DMS53 treated with DMSO at 0.1 percent for 48 hours (cell line): ENCODE results near the gene PARD3.

Experiments
- DNase-seq: peaks from one replicate; lab custom pipeline; 2025; ENCODE audit not compliant: unreplicated experiment; lab: John Stamatoyannopoulos, UW

PARD3 gene

GRCh38 chr10:34155812-34156211 is 659.3 kb downstream of the PARD3 start:
- no peak for DNase-seq

- no peak for DNase-seq
These were observed 660.7 kb downstream of the PARD3 start for GRCh38 chr10:34154383-34154900.

- no peak for DNase-seq
These were observed 661.3 kb downstream of the PARD3 start for GRCh38 chr10:34153663-34154382.

GRCh38 chr10:34152434-34152833 is 662.7 kb downstream of the PARD3 start:
- DNase-seq, result no peak

GRCh38 chr10:34151931-34152330 is 663.2 kb downstream of the PARD3 start:
- no peak for DNase-seq

GRCh38 chr10:34151481-34151880 is 663.6 kb downstream of the PARD3 start:
- no peak for DNase-seq

- no peak for DNase-seq
These were observed 665.0 kb downstream of the PARD3 start for GRCh38 chr10:34150103-34150502.

- no peak for DNase-seq
These were observed 666.8 kb downstream of the PARD3 start for GRCh38 chr10:34148305-34148657.

- DNase-seq, result no peak
These were observed 667.3 kb downstream of the PARD3 start for GRCh38 chr10:34147641-34148304.

GRCh38 chr10:34145715-34146114 is 669.4 kb downstream of the PARD3 start:
- no peak for DNase-seq

- no peak for DNase-seq
These were observed 671.6 kb downstream of the PARD3 start for GRCh38 chr10:34143466-34143865.

GRCh38 chr10:34141032-34141680 is 673.9 kb downstream of the PARD3 start:
- DNase-seq, result no peak

GRCh38 chr10:34139559-34139958 is 675.5 kb downstream of the PARD3 start:
- DNase-seq, result no peak

GRCh38 chr10:34137955-34138354 is 677.1 kb downstream of the PARD3 start:
- DNase-seq, result no peak

GRCh38 chr10:34137201-34137600 is 677.9 kb downstream of the PARD3 start:
- no peak for DNase-seq

- no peak for DNase-seq
These were observed 679.6 kb downstream of the PARD3 start for GRCh38 chr10:34135515-34135914.

- no peak for DNase-seq
These were observed 680.5 kb downstream of the PARD3 start for GRCh38 chr10:34134602-34135001.

GRCh38 chr10:34133406-34133805 is 681.7 kb downstream of the PARD3 start:
- no peak for DNase-seq

- no peak for DNase-seq
These were observed 683.9 kb downstream of the PARD3 start for GRCh38 chr10:34131152-34131551.

GRCh38 chr10:34127676-34128075 is 687.4 kb downstream of the PARD3 start:
- no peak for DNase-seq

GRCh38 chr10:34126371-34127151 is 688.5 kb downstream of the PARD3 start:
- DNase-seq, result no peak
